ENCODE results near the gene BDH1.
"Not testable (repeated sequence)": the region's sequence is repeated elsewhere in the genome, so short reads cannot be mapped to it uniquely, and the experiment has no call there.

Gene BDH1

GRCh38 chr3:197491923-197492664 lies 63.7 kb downstream of the BDH1 start:
- in situ Hi-C loops (cut with HindIII; ENCODE audit: low sequenced_read_pairs): no loop called here

- in situ Hi-C loops (cut with HindIII; ENCODE audit: low sequenced_read_pairs): no loop called here
These were observed 64.3 kb downstream of the BDH1 start for GRCh38 chr3:197491478-197491877.

GRCh38 chr3:197490098-197491058 lies 65.4 kb downstream of the BDH1 start:
- in situ Hi-C loops (cut with HindIII; ENCODE audit: low sequenced_read_pairs): no loop called here

GRCh38 chr3:197487911-197488391 lies 67.8 kb downstream of the BDH1 start:
- in situ Hi-C loops (cut with HindIII; ENCODE audit: low sequenced_read_pairs): no loop called here

- in situ Hi-C loops (cut with HindIII; ENCODE audit: low sequenced_read_pairs): no loop called here
These were observed 68.9 kb downstream of the BDH1 start for GRCh38 chr3:197486861-197487260.

GRCh38 chr3:197485143-197485542 lies 70.6 kb downstream of the BDH1 start:
- in situ Hi-C loops (cut with HindIII; ENCODE audit: low sequenced_read_pairs): no loop called here

- in situ Hi-C loops (cut with HindIII; ENCODE audit: low sequenced_read_pairs): no loop called here
These were observed 71.4 kb downstream of the BDH1 start for GRCh38 chr3:197484204-197484901.

GRCh38 chr3:197482001-197482400 lies 73.8 kb downstream of the BDH1 start:
- in situ Hi-C loops (cut with HindIII; ENCODE audit: low sequenced_read_pairs): no loop called here

- in situ Hi-C loops (cut with HindIII; ENCODE audit: low sequenced_read_pairs): no loop called here
These were observed 75.4 kb downstream of the BDH1 start for GRCh38 chr3:197480320-197480719.

GRCh38 chr3:197478746-197479668 lies 76.8 kb downstream of the BDH1 start:
- in situ Hi-C loops (cut with HindIII; ENCODE audit: low sequenced_read_pairs): no loop called here

GRCh38 chr3:197477816-197478215 lies 78.0 kb downstream of the BDH1 start:
- in situ Hi-C loops (cut with HindIII; ENCODE audit: low sequenced_read_pairs): not testable (repeated sequence)

- in situ Hi-C loops (cut with HindIII; ENCODE audit: low sequenced_read_pairs): no loop called here
These were observed 79.7 kb downstream of the BDH1 start for GRCh38 chr3:197475997-197476525.

GRCh38 chr3:197475514-197475913 lies 80.3 kb downstream of the BDH1 start:
- in situ Hi-C loops (cut with HindIII; ENCODE audit: low sequenced_read_pairs): no loop called here

- in situ Hi-C loops (cut with HindIII; ENCODE audit: low sequenced_read_pairs): no loop called here
These were observed 83.6 kb downstream of the BDH1 start for GRCh38 chr3:197472151-197472550.

- in situ Hi-C loops (cut with HindIII; ENCODE audit: low sequenced_read_pairs): no loop called here
These were observed 84.4 kb downstream of the BDH1 start for GRCh38 chr3:197471221-197472010.

GRCh38 chr3:197468866-197469382 lies 86.8 kb downstream of the BDH1 start:
- in situ Hi-C loops (cut with HindIII; ENCODE audit: low sequenced_read_pairs): no loop called here

GRCh38 chr3:197468167-197468566 lies 87.6 kb downstream of the BDH1 start:
- in situ Hi-C loops (cut with HindIII; ENCODE audit: low sequenced_read_pairs): no loop called here

- in situ Hi-C loops (cut with HindIII; ENCODE audit: low sequenced_read_pairs): no loop called here
These were observed 89.0 kb downstream of the BDH1 start for GRCh38 chr3:197466586-197467399.
